GM08714 (cell line): ENCODE results near the gene RAB12.
"Not testable (repeated sequence)": the region's sequence is repeated elsewhere in the genome, so short reads cannot be mapped to it uniquely, and the experiment has no call there.

Source experiments
- H3K4me3 ChIP-seq: fragments of 200-500 bp; sonication (Bioruptor generic); 2 replicates; pipeline ENCODE4 v1.5.1; 2014; ENCODE audit warnings: mild to moderate bottlenecking, low read length, inconsistent platforms
- ZNF274 ChIP-seq: IDR thresholded peaks from 2 replicates; pipeline ENCODE4 v1.6.1; 2012; ENCODE audit warnings: mild to moderate bottlenecking, low read depth, low read length

Gene RAB12

DNA sequence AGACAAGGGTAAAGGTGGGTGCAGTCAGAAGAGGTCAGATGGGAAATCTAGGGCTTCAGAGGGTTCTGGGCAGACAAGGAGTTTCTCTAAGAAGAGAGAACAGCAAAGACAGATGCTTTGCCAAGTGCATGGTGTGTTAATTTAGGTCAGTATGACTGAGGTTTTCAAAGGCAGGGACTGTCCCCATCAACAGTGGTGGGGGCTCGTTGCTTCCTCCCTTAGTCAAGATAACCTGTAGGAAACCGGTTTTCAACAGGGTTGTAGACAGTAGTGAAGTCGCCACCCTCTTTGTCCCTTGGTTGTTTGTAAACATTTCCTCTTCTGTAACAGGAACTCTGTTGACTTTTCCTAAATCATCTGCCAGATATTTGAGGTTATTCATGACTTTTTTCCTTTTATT lies 11.6 kb downstream of the RAB12 start:
- no peak overlapping the region for H3K4me3 ChIP-seq
- TF ChIP-seq ZNF274, result no peak

DNA sequence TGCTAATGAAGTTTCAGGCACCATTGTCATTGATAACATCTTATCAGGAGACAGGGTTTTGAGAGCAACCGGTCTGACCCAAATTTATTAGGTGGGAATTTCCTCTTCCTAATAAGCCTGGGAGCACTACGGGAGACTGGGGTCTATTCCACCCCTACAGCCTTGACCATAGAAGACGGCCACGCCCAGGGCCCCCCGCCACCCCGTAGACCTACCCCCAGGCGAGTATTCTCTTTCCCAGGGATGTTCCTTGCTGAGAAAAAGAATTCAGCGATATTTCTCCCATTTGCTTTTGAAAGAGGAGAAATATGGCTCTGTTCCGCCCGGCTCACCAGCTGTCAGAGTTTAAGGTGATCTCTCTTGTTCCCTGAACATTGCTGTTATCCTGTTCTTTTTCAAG lies 13.4 kb downstream of the RAB12 start:
- H3K4me3 ChIP-seq, result not testable (repeated sequence)

DNA sequence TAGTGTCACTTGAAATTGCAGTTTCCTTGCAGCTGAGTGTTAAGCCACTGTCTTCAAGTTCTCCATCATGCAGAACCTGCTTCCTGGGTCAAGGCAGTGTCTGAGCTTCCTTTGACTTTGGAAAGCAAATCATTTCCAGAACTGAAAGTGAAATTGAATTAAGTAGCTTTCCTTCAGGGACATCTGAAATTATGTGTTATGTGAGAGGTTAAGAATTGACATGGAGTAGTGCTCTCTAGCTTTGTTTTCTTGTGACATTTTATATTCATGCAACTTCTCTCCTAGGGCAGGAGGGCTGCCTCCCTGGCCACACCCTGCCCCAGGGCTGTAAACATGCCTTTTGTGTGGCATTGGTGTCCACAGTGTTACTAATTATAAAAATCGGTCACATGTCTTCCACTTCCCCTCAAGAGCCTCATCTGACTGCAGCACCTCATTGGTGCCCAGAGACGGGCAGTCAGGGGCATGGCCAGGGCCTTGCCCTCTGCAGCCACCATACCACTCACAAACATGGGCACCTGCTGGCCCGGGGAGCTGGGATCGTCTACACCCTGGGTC lies 14.4 kb downstream of the RAB12 start:
- no peak overlapping the region; the same call in 1 of the 2 replicates for H3K4me3 ChIP-seq

DNA sequence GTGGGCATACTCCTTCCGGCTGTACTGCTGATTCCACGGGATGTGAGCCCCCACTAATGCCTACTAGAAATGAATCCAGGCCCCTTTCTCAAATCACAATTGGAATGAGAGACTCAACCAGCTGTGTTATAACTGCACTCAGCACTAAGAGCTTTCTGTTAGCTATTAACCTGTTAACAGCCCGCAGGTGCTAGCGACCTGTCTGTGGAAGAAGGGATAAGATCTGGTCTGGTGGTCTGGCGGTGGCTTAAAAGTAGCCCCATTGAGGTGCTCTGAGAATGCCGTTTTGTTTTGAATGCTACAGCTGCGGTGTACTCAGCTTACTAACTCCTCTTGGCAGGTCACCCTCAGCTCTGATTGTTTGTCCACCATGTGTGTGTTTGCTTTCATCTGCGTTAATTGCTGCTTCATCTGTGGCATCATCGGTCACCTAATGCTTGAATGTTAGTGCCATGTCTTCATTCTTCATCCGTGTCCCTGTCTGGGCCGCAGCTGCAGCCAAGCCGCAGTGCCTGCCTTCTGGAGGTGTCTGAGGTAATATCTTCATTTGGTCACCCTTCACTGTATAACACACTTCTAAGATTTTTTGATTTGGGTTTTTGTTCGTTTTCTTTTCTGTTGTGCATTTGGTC lies 16.3 kb downstream of the RAB12 start:
- no peak for TF ChIP-seq ZNF274
- no peak overlapping the region for H3K4me3 ChIP-seq

More for the DNA sequence above, 14.4 kb downstream of the RAB12 start:
- TF ChIP-seq ZNF274, result no peak

DNA sequence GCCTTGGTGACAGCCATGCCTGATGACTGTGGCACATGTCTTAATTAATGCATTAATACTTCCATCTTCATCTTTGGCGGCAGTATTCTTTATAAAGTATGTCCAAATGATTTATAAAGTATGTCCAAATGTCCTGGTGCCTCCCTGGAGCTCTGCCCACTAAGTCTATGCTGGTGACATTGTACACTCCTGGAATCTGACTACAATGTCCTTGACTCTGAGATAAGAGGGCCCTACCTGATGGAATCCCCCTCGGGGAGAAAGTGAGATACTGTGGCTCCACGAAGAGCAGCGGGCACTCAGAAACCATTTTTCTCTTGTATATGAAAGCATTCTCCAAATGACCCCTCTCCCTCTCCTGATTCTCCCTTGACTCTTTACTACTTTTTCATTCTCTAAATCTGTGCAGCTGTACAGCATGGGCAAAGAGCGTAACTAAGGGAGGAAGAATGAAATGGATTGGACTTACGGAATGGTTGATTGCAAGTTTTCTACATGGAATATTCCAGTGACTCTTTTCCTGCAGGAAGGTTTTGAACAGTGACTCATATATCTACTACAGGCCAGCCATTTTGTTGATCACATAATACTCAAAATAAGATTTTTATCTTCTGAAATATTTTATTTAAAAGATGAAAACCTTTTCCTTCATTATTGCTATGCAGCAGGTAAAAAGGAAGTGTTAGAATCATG lies 17.3 kb downstream of the RAB12 start:
- no peak overlapping the region for H3K4me3 ChIP-seq
- no peak for TF ChIP-seq ZNF274

DNA sequence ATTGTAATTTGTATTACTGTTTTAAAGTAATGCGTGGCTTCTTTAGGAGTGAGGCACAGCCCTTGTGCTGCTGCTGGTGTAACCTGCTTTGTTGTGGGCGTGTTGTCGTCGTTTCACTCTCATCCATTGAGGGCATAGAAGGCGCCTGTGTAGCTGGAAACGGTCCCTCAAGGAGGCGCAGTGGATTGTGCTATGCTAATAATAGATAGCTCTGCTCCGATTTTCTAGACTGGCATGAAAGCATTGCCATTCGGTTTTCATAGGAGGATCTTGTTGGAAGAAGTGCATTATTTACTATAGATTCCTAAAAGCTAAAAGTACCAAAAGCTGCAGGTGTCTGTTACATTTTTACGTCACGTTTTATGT lies 17.9 kb downstream of the RAB12 start:
- no peak overlapping the region for H3K4me3 ChIP-seq
- no peak for TF ChIP-seq ZNF274

DNA sequence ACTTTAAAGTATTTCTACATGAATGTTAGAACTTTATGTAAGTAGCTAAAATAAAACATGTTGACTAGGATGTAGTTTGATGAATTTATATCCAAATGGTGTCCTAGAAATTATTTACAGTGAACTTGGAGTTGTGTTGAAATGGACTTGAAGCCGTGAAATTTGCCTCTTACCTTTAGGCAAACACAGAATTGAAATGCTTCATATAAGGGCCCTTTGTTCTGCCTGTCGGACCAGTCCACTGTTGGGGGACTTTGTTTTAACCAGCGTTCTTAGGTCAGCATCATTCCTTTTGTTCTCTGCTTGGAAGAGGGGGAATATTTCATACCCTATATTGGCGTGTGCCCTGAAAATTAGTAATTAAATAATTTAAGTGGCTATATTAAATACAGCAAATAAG lies 18.3 kb downstream of the RAB12 start:
- H3K4me3 ChIP-seq, result no peak overlapping the region
- TF ChIP-seq ZNF274, result no peak

DNA sequence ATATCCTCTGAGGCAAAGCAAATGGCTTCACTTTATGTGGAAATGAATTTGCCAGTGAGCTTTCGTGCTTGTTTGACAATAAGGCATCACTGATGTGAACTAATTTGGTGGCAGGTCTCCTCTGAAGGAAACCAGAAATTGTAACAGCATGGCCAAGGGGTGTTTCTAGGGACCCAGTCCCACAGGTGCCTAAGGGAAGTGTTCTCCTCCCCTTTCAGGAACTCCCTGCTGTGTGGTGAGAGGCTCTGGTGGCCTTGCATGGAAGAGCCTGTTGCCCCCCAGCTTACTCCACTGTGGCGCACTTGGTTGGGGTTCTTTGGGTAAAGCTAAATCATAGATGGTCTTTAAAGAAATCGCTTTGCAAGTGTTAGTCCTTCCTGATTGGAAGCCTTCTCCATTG lies 20.4 kb downstream of the RAB12 start:
- no peak overlapping the region for H3K4me3 ChIP-seq
- no peak for TF ChIP-seq ZNF274

DNA sequence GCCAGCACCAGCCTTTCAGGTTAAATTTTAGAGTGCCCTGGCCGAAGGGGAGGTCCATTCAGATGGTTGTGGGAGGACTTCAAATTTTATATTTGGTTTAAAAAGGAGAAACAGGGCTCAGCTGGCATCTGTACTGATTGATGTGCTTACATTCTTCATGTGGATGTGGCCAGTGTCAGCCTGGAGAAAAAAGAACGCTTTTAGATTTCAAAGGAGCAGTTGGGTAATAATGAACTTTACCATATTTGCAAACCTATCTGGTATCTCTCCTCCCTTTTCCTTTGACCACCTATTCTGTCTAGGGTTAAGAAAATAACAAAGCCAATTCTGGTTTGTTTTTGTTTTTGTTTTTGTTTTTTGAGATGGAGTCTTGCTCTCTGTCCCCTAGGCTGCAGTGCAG lies 21.3 kb downstream of the RAB12 start:
- no peak for TF ChIP-seq ZNF274
- no peak overlapping the region for H3K4me3 ChIP-seq

DNA sequence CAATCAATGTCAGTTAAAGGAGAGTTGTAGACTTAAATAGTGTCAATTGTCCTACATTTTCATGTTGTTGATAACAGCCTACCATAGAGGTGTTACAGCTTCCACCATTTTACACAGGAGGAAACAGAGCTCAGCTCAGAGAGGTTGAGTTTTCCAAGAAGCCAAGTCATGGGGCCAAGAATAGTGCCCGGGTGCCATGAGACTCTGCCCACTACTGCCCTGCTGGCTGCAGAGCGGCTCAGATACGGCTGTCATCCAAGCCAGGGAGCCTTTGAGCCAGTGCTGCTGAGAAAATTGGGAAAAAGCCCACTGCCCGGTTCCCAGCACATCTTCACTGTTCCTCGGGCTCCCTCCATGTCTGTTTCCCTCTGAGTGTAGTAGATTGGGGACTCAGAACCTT lies 22.0 kb downstream of the RAB12 start:
- no peak for TF ChIP-seq ZNF274
- no peak overlapping the region for H3K4me3 ChIP-seq

DNA sequence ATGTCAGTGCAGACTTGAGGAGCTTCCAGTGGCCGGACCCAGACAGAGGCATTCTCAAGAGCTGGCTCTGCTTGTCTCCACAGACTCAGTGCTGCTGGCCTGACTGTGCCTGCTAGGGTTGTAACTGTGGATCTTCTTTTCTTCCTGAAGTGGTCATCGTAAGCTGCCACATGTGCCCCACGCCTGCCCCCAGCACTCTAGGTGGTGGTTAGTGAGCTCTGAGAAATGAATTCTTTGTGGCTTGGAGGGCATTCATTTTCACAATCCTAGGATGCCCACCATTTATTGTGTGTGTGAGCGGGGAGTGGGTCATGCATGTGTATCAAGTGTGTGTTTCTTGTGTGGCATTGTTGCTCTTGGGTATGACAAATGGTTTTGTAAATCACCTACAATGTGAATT lies 23.1 kb downstream of the RAB12 start:
- no peak for TF ChIP-seq ZNF274
- H3K4me3 ChIP-seq, result no peak overlapping the region

DNA sequence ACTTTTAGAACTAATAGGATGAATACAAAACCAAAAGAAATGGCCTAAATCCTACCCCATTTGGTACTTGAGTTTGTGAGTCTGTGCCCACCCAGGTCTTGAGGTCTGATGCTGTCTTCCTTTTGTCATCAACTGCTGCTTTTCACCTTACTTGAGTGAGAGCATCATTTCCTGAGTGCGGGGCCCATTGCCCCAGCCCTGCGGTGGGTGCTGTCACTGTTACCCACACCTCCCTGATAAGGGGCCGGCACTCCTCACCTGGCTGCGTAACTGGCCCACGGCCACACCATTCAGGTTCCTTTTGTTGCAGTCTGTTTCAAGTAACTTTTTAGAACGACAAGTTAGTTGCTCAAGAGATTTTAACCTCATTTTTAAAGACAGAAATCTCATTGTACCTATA lies 25.3 kb downstream of the RAB12 start:
- TF ChIP-seq ZNF274, result no peak

DNA sequence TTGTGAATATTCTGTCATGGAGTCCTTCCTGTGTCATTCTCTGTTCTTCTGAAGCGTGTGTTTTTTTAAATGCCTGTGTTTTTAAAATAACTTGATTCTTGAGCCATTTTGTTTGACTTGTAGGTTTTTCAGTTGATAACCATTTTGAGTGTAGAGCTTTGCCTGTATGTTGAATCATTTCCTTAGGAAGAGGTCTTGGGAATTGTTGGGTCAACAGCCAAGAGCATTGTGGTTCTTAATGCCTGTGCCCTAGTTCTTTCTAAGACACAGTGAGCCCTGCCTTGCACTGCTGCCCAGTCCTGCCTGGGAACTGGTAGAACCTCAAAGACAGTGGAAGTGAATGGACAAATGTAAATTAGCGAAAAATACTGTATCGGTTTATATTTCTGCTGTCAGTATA lies 25.9 kb downstream of the RAB12 start:
- no peak overlapping the region for H3K4me3 ChIP-seq
- TF ChIP-seq ZNF274, result no peak

More for the DNA sequence above, 25.3 kb downstream of the RAB12 start:
- no peak overlapping the region for H3K4me3 ChIP-seq

DNA sequence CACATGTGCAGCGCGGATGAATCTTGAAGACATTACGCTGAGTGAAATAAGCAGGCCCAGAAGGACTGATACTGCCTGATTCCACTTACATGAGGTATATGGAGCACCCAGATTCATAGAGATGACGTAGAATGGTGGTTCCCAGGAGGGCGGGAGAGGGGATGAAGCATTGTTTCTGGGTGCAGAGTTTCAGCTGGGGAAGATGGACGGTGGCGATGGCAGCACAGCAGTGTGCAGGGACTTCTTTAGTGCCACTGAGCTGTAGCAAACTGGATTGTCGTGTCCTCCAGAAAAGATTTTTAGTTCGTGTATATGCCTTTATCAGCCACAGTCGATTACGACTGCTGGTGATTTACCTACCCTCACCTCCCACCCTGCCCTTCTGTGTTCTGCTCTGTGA lies 30.5 kb downstream of the RAB12 start:
- H3K4me3 ChIP-seq, result no peak overlapping the region
- TF ChIP-seq ZNF274, result no peak

DNA sequence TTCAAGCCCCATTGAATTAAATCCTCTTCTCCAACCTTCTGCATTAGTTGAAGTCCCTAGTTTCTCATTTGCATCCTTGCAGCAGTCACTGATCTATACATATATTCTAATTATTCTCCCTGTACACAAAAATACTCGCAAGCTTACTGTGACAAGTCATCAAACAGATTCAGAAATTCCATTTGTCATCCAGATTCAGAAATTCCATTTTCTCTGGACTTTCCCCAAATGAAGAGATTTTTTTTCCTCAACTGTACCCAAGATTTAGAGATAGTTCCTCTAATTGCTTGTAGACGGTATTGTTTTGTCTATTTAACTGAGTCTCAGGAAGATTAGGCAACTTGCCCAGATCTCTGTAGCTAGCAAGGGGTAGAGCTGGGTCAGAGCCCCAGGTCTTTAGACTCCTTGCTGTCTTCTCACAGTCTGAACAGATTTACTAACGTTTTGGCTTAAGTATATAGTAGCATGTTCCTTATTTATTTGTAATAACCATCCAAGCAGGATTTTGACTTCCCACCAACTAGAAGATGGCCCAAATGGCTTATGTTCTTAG lies 34.2 kb downstream of the RAB12 start:
- TF ChIP-seq ZNF274, result no peak
- H3K4me3 ChIP-seq, result no peak overlapping the region

DNA sequence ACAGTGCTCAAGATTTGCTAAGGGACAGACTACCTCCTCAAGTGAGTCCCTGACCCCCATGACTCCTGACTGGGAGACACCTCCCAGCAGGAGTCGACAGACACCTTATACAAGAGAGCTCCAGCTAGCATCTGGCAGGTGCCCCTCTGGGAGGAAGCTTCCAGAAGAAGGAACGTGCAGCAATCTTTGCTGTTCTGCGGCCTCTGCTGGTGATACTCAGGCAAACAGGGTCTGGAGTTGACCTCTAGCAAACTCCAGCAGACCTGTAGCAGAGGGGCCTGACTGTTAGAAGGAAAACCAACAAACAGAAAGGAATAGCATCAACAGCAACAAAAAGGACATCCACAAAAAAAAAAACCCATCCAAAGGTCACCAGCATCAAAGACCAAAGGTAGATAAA lies 38.1 kb downstream of the RAB12 start:
- H3K4me3 ChIP-seq, result not testable (repeated sequence)

DNA sequence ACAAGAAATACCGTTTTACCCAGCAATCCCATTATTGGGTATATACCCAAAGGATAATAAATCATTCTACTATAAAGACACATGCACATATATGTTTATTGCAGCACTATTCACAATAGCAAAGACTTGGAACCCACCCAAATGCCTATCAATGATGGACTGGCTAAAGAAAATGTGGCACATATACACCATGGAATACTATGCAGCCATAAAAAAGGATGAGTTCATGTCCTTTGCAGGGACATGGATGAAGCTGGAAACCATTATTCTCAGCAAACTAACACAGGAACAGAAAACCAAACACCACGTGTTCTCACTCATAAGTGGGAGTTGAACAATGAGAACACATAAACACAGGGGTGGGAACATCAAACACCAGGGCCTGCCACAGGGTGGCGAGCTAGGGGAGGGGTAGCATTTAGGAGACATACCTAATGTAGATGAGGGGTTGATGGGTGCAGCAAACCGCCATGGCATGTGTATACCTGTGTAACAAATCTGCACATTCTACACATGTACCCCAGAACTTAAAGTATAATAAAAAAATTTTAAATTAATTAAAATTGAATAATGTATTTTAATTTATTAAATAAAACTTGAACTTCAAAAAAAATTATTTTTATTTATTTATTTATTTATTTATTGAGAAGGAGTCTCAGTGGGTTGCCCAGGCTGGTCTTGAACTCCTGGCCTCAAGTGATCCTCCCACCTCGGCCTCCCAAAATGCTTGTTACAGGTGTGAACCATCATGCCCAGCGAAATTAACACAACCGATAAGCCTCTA lies 42.4 kb downstream of the RAB12 start:
- H3K4me3 ChIP-seq, result not testable (repeated sequence)
